Stimulated activated CD4-positive, alpha-beta T cell treated with anti-CD3 and anti-CD28 coated beads, TNF-alpha, amount 100 ng/mL, for 1 hour (primary cell): ENCODE data around the gene FEM1B.
"Not testable (repeated sequence)": the region's sequence is repeated elsewhere in the genome, so short reads cannot be mapped to it uniquely, and the experiment has no call there.

Experiments
- DNase-seq, 3 donors: peaks; one replicate each; pipeline ENCODE4 v3.0.0-alpha.2; 2020; ENCODE audit warnings: low read depth in 3 of 3, low spot score in 1 of 3

Gene FEM1B

GRCh38 chr15:68277603-68278344 lies at the start of gene FEM1B:
Gene FEM1B, plus strand, starts transcription at chr15:68277745. Its CDS starts 673 bp downstream, at chr15:68278418.
- DNase-seq = peak; percentile 68 to 86 (median 77)

DNA sequence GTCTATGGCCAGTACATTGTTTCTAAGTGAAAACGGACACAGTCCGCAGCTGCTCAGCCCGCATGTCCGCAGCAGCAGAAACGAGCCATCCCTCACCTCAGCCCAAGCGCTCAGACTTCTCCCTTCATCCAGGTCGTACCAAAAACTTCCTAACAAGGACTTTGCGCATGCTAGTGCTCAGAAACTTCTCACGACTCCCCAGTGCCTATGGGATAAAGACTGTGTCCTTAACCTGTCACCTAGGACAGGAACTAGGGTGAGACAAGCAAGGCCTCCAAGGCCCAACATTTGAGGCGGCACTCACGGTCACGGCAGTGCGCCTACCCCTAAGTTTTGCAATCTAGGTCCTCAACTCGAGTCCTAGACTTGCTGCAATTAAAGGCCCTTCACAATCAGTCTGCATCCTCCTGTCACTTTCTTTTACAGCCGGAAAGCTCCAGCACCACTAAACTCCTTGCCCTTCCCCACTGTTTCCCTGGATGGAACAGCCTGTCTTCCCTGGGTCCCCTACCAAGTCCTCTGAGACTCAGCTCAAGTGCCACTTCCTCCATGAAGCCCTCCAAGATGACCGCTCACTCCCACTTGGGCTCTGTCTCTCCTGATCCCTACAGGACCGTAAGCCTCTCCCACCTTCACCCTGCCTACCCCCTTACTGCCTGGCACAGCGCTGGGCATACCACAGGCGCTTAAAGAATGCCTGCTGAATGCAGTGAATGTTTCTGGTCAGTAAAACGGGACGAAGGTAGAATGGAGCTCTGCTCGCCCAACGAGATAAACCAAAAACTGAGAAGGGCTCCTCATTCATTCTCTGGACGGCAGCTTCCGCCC lies 49.2 kb upstream of the FEM1B start:
- no peak for DNase-seq

DNA sequence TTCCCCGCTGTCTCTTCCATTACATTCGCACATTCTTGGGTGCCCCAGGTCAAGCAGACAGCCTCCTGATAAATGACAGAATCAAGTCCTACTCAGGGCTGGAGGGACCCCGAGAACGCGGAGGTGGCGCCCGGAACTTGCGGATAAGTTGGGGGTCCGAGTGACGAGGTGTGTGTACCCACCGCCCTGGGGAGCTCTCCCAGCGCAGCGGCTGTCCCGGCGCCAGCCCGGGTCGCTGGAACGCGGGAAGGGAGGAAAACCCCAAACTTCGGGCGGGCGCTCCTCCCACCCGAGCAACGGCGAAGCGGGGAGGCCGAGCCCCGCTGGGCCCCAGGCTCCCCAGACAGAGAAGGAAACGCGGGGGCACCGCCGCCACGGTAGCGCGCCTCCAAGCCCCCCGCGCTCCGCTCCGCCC lies 48.6 kb upstream of the FEM1B start:
- DNase-seq = no peak

DNA sequence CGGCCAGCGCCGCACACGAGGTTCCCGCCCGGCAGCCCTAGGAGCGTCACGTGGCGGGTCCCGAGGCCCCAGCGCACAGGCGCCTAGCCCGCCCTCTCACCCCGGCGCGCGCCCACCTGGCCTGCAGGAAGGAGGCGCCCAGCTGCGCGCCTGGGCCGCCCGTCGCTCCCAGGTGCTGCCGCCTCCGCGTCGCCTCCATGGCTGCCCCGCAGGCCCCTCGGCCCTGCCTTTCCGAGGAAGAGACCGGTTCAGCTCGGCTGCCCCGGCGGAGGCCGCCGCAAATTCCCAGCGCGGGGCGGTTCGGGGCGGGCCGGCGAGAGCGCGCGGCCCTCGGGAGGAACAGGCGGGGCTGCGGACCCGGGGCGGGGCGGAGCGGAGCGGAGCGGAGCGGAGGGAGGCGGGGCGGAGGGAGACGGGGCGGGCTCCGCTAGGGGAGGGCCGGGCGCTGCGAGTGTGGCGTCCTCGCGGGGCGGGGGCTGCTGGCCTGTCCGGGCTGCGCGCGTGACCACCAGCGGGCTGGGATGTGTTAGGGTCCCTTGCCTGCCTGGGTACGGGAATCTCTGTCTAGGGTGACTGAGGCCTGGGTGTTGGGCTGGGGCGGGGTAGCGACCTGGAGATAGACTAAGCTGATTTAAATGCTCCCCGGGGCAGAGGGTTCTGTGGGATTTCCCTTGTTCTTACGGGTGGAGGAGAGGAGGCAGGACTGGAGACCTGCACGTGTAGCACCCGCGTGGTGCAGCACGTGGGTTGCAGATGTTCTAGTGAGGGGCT lies 48.0 kb upstream of the FEM1B start, which contains the start of gene CLN6:
Gene CLN6, minus strand, starts transcription at position 343 of the 771 bp plus-strand sequence. Its CDS starts 144 bp downstream, at position 199.
- peak; percentile 25 to 77 (median 62) for DNase-seq

GRCh38 chr15:68230157-68231100 lies 47.1 kb upstream of the FEM1B start:
- no peak for DNase-seq

- no peak for DNase-seq
Measured at GRCh38 chr15:68231102-68231818, 46.3 kb upstream of the FEM1B start.

DNA sequence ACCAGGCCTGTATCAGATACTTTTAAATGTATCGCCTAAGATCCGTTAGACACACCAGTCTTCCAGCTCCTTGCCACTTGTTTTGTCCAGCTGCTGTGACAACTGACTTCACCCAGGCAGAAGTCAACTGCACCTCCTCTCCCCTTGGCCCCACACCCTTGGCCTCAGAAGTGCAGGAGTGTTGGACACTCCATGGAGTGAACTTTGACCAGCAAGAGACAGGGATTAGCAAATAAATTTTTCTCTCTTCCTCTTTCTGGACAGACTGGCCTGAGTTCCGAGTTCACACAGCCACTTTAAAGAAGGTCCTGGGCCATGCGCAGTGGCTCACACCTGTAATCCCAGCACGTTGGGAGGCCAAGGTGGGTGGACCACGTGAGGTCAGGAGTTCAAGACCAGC lies 45.1 kb upstream of the FEM1B start:
- DNase-seq = no peak

- DNase-seq = no peak
Measured at GRCh38 chr15:68232937-68233336, 44.6 kb upstream of the FEM1B start.

- DNase-seq = no peak
Measured at GRCh38 chr15:68234060-68234459, 43.5 kb upstream of the FEM1B start.

DNA sequence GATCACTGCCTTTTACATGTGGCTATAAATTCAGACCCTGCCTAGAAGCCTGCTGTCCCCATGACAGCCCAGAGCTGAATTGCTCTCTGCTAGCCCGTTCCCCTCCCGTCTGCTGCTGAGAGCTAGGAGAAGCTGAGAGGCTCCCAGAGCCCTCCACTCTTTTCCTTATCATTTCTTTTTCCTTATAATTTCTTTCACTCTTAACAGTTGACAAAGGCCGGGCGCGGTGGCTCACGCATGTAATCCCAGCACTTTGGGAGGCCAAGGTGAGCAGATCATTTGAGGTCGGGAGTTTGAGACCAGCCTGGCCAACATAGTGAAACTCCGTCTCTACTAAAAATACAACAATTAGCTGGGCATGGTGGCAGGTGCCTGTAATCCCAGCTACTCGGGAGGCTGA lies 43.0 kb upstream of the FEM1B start:
- not testable (repeated sequence) for DNase-seq

DNA sequence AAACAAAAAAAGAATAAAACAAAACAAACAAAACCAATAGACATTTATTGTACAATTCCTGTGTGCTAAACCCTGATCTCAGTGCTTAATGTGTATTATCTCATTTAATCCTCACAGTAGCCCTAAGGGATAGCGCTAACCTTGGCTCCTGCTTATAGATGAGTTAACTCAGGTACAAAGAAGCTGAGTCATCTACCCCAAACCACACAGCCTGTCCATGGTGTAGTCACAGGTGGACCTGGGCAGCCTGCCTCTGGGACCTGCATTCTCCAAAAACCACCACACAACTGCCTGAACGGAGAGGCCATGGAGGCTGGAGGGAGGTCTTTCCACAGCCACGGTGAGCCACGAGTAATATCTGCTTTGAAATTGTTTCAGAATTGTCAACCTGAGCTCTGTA lies 42.5 kb upstream of the FEM1B start:
- DNase-seq = no peak

- no peak for DNase-seq
Measured at GRCh38 chr15:68239025-68239424, 38.5 kb upstream of the FEM1B start.

DNA sequence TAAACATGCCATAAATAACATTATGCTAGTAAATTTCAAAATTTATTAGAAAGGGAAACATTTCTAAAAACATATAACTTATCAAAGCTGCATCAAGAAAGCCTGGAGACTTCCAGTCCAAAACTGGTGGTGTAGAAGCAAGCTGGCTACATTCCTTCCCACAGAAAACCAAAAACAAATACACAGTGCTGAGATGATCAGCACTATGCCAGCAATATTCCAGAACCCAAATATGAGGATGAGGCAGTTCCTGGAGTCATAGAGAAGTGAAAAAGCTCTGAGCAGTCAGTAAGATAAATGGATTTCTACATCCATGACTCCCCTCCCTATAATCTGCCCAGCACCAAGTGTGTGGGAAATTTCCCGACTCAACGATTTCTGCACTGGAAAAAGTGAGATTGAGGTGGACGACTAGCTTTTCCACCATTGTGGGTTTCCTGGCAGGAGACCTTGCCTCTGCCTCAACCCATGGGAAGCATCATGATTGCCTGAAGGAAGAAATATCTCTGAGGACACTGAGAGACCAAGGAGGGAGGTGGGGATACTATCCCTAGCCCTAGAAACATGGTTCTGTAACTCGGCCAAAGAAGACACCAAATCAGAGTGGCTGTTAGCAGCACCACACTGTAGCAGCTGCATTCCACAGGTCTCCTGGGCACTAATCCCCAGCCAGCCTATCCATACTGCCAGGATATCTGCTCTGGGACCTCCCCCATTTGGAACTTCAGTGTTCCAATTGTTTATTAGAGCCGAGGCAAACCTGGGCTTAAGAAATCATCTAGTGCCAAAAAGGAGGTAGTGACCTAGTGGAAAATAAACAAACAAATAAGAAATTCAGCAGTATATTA lies 36.2 kb upstream of the FEM1B start:
- DNase-seq = no peak

GRCh38 chr15:68244235-68244634 lies 33.3 kb upstream of the FEM1B start:
- DNase-seq = no peak

- no peak for DNase-seq
Measured at GRCh38 chr15:68249058-68249713, 28.4 kb upstream of the FEM1B start.

- no peak for DNase-seq
Measured at GRCh38 chr15:68252925-68253534, 24.5 kb upstream of the FEM1B start.

DNA sequence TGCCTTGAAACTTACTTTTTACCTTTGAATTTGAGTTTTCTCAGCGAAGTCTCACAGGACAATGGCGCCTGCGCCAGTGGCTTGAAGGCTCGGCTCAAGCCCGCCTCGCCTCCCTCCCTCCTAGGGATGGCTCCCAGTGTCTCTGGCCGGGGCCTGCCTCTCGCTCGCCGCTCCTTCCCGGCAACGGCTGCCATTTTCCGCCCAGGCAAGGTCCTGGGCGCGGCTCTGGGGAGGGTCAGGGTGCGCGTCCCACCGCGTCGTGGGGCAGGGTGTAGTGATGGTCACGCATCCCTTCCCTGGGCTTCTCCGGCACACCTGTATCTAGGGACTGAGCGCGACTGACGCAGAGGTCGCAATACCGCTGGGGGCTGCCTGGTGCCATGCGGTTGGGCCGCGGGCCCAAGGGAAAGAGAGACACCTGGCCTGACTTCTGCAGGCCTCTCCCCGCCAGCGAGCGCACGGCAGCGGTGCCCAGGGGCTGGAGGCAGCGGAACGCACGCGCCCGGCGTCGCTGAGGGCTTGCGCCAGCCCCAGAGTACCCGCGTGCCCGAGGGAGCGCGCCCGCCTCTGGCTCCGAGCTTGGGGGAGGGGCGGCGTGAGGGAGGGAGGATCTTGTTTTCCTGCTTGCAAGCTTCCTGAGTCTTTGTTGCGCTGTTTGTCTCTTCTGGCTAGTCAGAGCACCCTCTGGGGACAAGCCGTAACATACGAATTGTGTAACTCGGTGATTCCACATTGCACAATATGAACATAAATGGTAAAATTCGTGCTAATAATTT lies 20.7 kb upstream of the FEM1B start:
- DNase-seq = peak in 2 of 3 donors; percentile 47 to 52
